ENCODE measurements around the gene ZNF516. TPM values are rescaled to one million over a fixed set of nuclear protein-coding genes. Genes with fewer than 3 reads are reported as not detected.

Gene ZNF516
- total RNA-seq, 1 donor from 2014 or later = 83.2 TPM

DNA sequence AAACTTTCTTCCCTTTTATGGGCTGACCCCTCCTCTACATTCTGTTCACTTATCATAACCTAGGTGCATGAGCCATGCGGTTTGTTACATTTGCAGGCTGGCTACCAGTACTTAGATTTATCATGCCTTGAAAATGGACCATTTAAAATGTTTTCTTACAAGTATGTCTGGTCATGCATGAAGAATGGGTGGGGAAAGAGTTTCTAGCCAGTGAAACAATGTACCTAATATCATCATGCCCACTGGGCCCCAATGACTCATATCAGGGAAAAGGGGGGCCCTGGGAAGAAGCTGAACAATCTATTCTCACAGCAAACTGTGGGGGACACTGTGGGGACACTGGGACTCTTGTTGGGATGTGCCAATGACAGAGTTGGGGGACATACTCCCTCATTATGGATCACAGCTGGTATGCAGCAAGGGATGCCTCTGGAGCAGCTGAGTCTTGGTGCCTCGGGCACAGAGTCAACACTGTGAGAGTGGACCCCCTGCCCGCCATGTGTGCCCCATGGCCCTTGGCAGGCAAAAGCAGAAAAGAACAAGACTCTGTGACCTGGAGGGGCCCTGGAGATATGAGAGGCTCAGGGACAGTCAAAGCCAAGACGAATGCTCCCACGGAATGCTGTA is 156.3 kb downstream of the ZNF516 start:
- H3K9me3 Mint-ChIP-seq (ENCODE audit: unreplicated experiment) = no peaks in the 10 kb centered on the region
- H3K4me3 Mint-ChIP-seq (ENCODE audit: unreplicated experiment) = no peak overlapping the region
- peaks cover 1% of the 10 kb centered on the region for H3K27me3 Mint-ChIP-seq (ENCODE audit: unreplicated experiment)
- H3K27ac Mint-ChIP-seq (ENCODE audit: unreplicated experiment) = no peak overlapping the region
- no peak for DNase-seq (ENCODE audit: low spot score)
- peaks cover 7% of the 10 kb centered on the region for H3K36me3 Mint-ChIP-seq (ENCODE audit: low read depth, unreplicated experiment)
- TF ChIP-seq, protein P1, sequence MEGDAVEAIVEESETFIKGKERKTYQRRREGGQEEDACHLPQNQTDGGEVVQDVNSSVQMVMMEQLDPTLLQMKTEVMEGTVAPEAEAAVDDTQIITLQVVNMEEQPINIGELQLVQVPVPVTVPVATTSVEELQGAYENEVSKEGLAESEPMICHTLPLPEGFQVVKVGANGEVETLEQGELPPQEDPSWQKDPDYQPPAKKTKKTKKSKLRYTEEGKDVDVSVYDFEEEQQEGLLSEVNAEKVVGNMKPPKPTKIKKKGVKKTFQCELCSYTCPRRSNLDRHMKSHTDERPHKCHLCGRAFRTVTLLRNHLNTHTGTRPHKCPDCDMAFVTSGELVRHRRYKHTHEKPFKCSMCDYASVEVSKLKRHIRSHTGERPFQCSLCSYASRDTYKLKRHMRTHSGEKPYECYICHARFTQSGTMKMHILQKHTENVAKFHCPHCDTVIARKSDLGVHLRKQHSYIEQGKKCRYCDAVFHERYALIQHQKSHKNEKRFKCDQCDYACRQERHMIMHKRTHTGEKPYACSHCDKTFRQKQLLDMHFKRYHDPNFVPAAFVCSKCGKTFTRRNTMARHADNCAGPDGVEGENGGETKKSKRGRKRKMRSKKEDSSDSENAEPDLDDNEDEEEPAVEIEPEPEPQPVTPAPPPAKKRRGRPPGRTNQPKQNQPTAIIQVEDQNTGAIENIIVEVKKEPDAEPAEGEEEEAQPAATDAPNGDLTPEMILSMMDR (IDR thresholded peaks at IDR 0.05; ENCODE audit: unreplicated experiment) = no peak
- H3K4me1 Mint-ChIP-seq (ENCODE audit: unreplicated experiment) = no peaks in the 10 kb centered on the region

DNA sequence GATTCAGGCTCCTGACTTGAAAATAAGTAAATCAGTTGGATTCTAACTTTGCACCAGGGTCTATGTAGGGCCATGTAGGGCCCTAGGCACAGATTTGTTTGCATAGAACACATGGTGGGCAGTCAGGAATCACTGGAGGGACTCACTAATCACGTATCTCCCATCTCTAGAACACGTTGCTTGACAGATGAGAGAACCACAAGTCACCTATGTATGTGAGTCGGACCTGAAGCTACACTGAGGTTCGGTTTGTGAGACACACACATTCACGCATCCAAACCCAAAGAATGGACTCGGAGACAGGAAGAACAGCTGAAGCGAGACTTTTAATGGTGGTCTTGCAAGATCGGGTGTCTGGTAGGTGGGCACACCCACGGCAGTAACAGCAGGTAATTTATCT is 157.0 kb downstream of the ZNF516 start:
- Mint-ChIP-seq H3K9me3 (ENCODE audit: unreplicated experiment) (no peaks in the 10 kb centered on the region), H3K36me3 (ENCODE audit: low read depth, unreplicated experiment) (peaks cover 7% of the 10 kb centered on the region), H3K27ac (ENCODE audit: unreplicated experiment) (no peak overlapping the region), H3K4me3 (ENCODE audit: unreplicated experiment) (no peak overlapping the region), H3K27me3 (ENCODE audit: unreplicated experiment) (peaks cover 1% of the 10 kb centered on the region), H3K4me1 (ENCODE audit: unreplicated experiment) (no peaks in the 10 kb centered on the region)
- TF ChIP-seq, protein P1 (IDR thresholded peaks at IDR 0.05; ENCODE audit: unreplicated experiment) = no peak
- DNase-seq (ENCODE audit: low spot score) = no peak

DNA sequence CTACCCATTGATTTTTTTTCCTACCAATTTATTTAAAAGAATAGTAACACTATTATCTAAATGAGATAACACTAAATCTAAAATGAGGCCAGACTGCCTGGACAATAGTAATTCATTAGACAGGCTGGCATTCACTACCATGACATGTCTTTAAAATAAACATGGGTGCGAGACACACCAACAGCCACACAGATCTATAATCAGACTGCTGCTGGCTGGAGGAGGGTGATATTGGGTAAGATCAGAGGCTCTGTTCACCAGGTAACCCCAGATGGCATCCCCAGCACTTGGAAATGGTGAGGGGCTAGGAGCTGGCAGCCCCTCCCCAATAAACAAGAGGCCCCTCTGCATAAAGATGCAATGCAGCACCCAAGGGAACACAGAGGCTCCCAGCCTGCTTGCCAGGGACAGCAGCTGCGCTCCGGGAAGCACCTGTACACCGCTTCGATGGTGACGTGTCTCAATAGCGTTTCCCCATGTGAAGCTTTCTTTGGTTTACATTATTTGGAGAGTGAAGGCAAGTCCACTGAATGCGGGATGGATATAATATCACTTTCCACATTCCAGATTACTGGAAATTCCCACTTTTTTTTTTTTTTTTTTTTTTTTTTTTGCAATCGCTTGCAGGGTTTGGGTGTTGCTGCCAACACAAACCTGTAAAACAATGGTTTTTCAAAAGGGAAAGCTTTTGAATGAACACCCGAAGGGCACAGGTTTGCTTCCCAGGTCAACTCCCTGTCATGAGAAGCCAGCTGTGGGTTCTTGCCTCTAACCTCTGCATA is 159.0 kb downstream of the ZNF516 start:
- H3K4me3 Mint-ChIP-seq (ENCODE audit: unreplicated experiment) = no peak overlapping the region
- no peak overlapping the region for H3K27ac Mint-ChIP-seq (ENCODE audit: unreplicated experiment)
- TF ChIP-seq, protein P1 (IDR thresholded peaks at IDR 0.05; ENCODE audit: unreplicated experiment) = no peak
- H3K36me3 Mint-ChIP-seq (ENCODE audit: low read depth, unreplicated experiment) = peaks cover 7% of the 10 kb centered on the region
- H3K4me1 Mint-ChIP-seq (ENCODE audit: unreplicated experiment) = no peaks in the 10 kb centered on the region
- no peak for DNase-seq (ENCODE audit: low spot score)
- H3K27me3 Mint-ChIP-seq (ENCODE audit: unreplicated experiment) = peaks cover 1% of the 10 kb centered on the region
- no peaks in the 10 kb centered on the region for H3K9me3 Mint-ChIP-seq (ENCODE audit: unreplicated experiment)

DNA sequence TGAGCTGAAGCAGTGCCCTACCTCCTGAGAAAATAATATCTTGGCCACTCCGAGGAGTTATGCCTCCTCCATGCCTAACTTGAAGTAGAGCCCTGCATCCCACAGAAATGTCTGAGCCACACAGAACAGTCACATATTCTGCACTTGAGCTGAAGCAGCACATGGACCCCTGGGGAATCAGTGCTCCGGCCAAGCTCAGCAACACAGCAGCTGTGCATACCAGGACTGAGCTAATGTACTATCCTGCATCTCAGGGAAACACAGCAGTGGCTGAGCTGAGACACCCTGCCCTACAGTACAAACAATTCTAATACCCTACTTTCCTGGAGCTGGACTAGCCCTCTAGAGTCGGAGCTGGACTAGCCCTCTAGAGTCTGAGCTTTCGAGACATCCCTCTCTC is 166.9 kb downstream of the ZNF516 start:
- Mint-ChIP-seq H3K27ac (ENCODE audit: unreplicated experiment) (no peak overlapping the region), H3K4me3 (ENCODE audit: unreplicated experiment) (no peak overlapping the region), H3K36me3 (ENCODE audit: low read depth, unreplicated experiment) (no peaks in the 10 kb centered on the region), H3K9me3 (ENCODE audit: unreplicated experiment) (no peaks in the 10 kb centered on the region), H3K27me3 (ENCODE audit: unreplicated experiment) (no peaks in the 10 kb centered on the region), H3K4me1 (ENCODE audit: unreplicated experiment) (no peaks in the 10 kb centered on the region)
- TF ChIP-seq, protein P1 (IDR thresholded peaks at IDR 0.05; ENCODE audit: unreplicated experiment) = no peak
- no peak for DNase-seq (ENCODE audit: low spot score)

DNA sequence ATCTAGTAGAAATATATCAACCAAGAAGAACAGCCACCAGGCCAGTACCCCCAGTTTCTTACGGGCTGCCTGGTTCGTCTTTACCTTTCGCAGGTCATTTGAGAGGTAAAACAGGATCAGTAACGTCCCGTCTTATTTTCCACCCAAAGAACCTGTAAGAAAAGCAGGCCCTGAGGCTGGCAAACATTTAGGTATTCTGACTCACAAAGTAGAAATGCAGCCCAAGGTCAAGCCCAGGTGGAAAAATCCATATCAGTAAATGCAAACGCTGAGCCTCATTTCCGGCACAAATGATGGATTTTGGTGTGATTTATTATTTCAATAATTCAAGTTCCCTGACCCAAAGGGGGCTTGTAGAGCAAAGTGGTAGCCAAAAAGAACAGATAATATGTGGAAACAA is 171.2 kb downstream of the ZNF516 start:
- H3K36me3 Mint-ChIP-seq (ENCODE audit: low read depth, unreplicated experiment) = no peaks in the 10 kb centered on the region
- H3K4me1 Mint-ChIP-seq (ENCODE audit: unreplicated experiment) = no peaks in the 10 kb centered on the region
- H3K9me3 Mint-ChIP-seq (ENCODE audit: unreplicated experiment) = no peaks in the 10 kb centered on the region
- TF ChIP-seq, protein P1 (IDR thresholded peaks at IDR 0.05; ENCODE audit: unreplicated experiment) = no peak
- no peak overlapping the region for H3K27ac Mint-ChIP-seq (ENCODE audit: unreplicated experiment)
- no peaks in the 10 kb centered on the region for H3K27me3 Mint-ChIP-seq (ENCODE audit: unreplicated experiment)
- DNase-seq (ENCODE audit: low spot score) = no peak
- H3K4me3 Mint-ChIP-seq (ENCODE audit: unreplicated experiment) = no peak overlapping the region
